HEK293 (cell line): ENCODE measurements around the gene CHST8.

Experiments
- GLIS2 ChIP-seq: fragments of 450-650 bp; formaldehyde crosslinking; IDR thresholded peaks from 2 replicates; pipeline ENCODE4 v1.5.1; 2016; ENCODE audit warnings: missing biosample characterization, missing genetic modification characterization
- PATZ1 ChIP-seq: fragments of 450-650 bp; formaldehyde crosslinking; IDR thresholded peaks from 2 replicates; pipeline ENCODE4 v1.5.1; 2016; ENCODE audit warnings: missing biosample characterization, missing genetic modification characterization
- PRDM10 ChIP-seq: fragments of 450-650 bp; formaldehyde crosslinking; IDR thresholded peaks from 2 replicates; pipeline ENCODE4 v1.5.1; 2016; ENCODE audit warnings: missing biosample characterization, missing genetic modification characterization
- PRDM2 ChIP-seq: fragments of 450-650 bp; formaldehyde crosslinking; IDR thresholded peaks from 2 replicates; pipeline ENCODE4 v1.5.1; 2016; ENCODE audit warnings: missing biosample characterization, missing genetic modification characterization, borderline replicate concordance
- ZBTB17 ChIP-seq: fragments of 450-650 bp; formaldehyde crosslinking; IDR thresholded peaks from 2 replicates; pipeline ENCODE4 v1.5.1; 2016; ENCODE audit warnings: missing biosample characterization, missing genetic modification characterization
- ZFHX2 ChIP-seq: fragments of 450-650 bp; formaldehyde crosslinking; conservative IDR thresholded peaks from 2 replicates; pipeline ENCODE4 v1.5.1; 2016; ENCODE audit warnings: missing biosample characterization, missing genetic modification characterization
- ZNF24 ChIP-seq: fragments of 450-650 bp; formaldehyde crosslinking; IDR thresholded peaks from 2 replicates; pipeline ENCODE4 v1.5.1; 2016; ENCODE audit warnings: missing biosample characterization, missing genetic modification characterization
- ZNF274 ChIP-seq, 2 experiments: fragments of 200-500 bp in 1 of 2; fragments of 450-650 bp in 1 of 2; sonication (Bioruptor generic) in 1 of 2; formaldehyde crosslinking in 1 of 2; IDR thresholded peaks; 2 replicates each; pipeline versions ENCODE4 v1.5.1 to v1.6.1; 2014 to 2016; ENCODE audit warnings: borderline replicate concordance in 1 of 2, inconsistent platforms in 1 of 2, low read length in 1 of 2, missing biosample characterization in 1 of 2, missing genetic modification characterization in 1 of 2
- ZNF335 ChIP-seq: fragments of 450-650 bp; formaldehyde crosslinking; conservative IDR thresholded peaks from 2 replicates; pipeline ENCODE4 v1.5.1; 2016; ENCODE audit warnings: missing biosample characterization, missing genetic modification characterization
- ZNF629 ChIP-seq: fragments of 450-650 bp; formaldehyde crosslinking; IDR thresholded peaks from 2 replicates; pipeline ENCODE4 v1.5.1; 2017; ENCODE audit warnings: missing biosample characterization, missing genetic modification characterization
- ZNF660 ChIP-seq: fragments of 450-650 bp; IDR thresholded peaks from 2 replicates; pipeline ENCODE4 v1.5.1; 2018; ENCODE audit warnings: missing biosample characterization, mild to moderate bottlenecking, missing genetic modification characterization
- ZNF692 ChIP-seq: fragments of 450-650 bp; formaldehyde crosslinking; IDR thresholded peaks from 2 replicates; pipeline ENCODE4 v1.5.1; 2016; ENCODE audit warnings: missing biosample characterization, missing genetic modification characterization

The CHST8 gene

GRCh38 chr19:33690378-33691029, 68.8 kb downstream of the CHST8 start (continued):
- TF ChIP-seq ZNF274 (IDR thresholded peaks at IDR 0.05; ENCODE audit: low read length): no peak
- no peak for TF ChIP-seq ZNF274 (tag by site-specific recombination; IDR thresholded peaks at IDR 0.05; ENCODE audit: borderline replicate concordance)
- TF ChIP-seq GLIS2 (tag by site-specific recombination): peak; percentile 86
- peak; percentile 65 for TF ChIP-seq PRDM10
- TF ChIP-seq ZNF629 (tag by site-specific recombination): peak; percentile 33; the same call in 1 of the 2 replicates
- 0 out of 2 replicates have a peak, but pooled peaks have one; percentile 53 for TF ChIP-seq ZNF24
- peak; percentile 44; the same call in 1 of the 2 replicates for TF ChIP-seq ZBTB17
- TF ChIP-seq PRDM2 (tag by site-specific recombination): no peak
- TF ChIP-seq ZNF335: 0 out of 2 replicates have a peak, but pooled peaks have one; percentile 30
- TF ChIP-seq PATZ1: peak; percentile 84
- TF ChIP-seq ZNF660 (tag by site-specific recombination): peak; percentile 22; the same call in 1 of the 2 replicates
- peak; percentile 81 for TF ChIP-seq ZFHX2 (tag by site-specific recombination)
- peak; percentile 56; the same call in 1 of the 2 replicates for TF ChIP-seq ZNF692
- TF ChIP-seq, all 188 proteins: peak for 25
